HG02840 (cell line): ENCODE data around the gene HRG.

Experiments used
- ATAC-seq: cut with Tn5 transposase; IDR thresholded peaks from one replicate; pipeline ENCODE4 v1.9.1; 2021; ENCODE audit warnings: mild to moderate bottlenecking, moderate library complexity, moderate number of reproducible peaks; ENCODE audit not compliant: unreplicated experiment, low FRiP score

Gene HRG

DNA sequence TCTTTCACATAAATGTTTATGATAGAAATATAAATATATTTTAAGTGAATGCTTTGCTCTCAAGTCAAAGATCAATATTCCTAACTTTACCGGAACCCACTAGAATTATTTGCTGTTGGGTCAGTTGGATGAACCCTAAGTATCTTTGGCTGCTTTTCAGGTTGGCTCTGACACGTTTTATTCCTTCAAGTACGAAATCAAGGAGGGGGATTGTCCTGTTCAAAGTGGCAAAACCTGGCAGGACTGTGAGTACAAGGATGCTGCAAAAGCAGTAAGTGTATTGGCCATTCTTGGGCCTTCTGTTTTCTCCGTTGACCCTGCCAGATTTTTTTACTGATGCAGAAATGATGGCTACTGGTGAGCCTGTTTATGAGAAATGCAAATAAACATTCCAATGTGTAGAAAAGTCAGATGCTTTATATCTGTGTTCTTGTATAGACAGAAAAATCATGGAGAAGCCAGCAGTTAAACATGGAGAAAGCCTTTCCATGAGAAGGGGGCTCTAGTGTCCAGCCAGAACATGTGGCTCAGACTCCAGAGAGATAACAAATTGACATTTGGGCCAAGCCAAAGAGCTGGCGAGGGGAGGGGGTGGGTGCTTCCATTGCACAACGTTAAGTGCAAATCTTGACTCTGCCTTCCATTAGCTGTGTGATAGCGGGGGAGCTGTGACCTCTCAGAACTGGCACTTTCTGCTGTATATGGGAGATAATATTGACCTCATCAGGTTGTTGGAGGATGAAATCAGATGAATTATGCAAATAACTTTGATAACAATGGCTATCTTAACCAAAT lies 54.3 kb downstream of the HRG start:
- no peak for ATAC-seq

DNA sequence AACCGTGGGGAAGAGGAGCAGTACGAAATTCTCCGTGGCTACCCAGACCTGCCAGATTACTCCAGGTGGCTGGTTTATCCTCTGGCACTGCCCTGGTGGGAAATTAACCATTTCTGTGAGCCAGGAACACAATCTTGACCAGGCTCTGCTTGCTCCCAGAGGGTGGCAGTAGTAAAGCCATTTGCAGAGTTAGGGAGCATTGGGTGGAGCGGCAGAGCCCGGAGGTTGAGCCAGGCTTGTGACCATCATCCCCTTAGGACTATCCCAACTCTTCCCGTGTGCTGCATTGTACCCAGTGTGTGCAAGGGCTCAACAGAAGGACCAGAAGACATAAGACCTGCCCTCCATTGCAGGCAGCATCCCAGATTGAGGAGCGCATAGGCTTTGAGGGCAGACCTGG lies 56.6 kb downstream of the HRG start:
- ATAC-seq: no peak

DNA sequence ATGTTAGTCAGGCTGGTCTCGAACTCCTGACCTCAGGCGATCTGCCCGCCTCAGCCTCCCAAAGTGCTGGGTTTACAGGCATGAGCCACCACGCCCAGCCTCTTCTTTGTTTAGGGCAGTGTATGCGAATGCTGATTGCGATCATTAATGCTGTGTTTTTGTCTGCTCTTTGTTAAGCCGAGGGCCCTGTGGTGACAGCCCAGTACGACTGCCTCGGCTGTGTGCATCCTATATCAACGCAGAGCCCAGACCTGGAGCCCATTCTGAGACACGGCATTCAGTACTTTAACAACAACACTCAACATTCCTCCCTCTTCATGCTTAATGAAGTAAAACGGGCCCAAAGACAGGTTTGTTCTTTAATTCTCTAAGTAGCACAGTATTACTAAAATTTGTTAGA lies 59.1 kb downstream of the HRG start:
- ATAC-seq: no peak
